GM12864 (cell line): ENCODE data around the gene RAPGEF2.
A peak's percentile ranks its signal among the peaks of the same experiment; 100 is the strongest.
"Not testable (repeated sequence)": the region's sequence is repeated elsewhere in the genome, so short reads cannot be mapped to it uniquely, and the experiment has no call there.

Experiments
- DNase-seq: peaks from one replicate; pipeline ENCODE4 v3.0.0-alpha.2; 2011; ENCODE audit warnings: low read depth
- H3K4me3 ChIP-seq: 2 replicates; pipeline ENCODE4 v1.5.1; 2011; ENCODE audit warnings: mild to moderate bottlenecking, low read depth, low read length, control low read depth
- TF ChIP-seq, protein P1 (sequence below): IDR thresholded peaks from 2 replicates; pipeline ENCODE4 v1.5.1; 2011; ENCODE audit warnings: low read depth, mild to moderate bottlenecking, moderate library complexity, low read length, control low read depth, inconsistent platforms; ENCODE audit errors: missing control alignments

Gene RAPGEF2

DNA sequence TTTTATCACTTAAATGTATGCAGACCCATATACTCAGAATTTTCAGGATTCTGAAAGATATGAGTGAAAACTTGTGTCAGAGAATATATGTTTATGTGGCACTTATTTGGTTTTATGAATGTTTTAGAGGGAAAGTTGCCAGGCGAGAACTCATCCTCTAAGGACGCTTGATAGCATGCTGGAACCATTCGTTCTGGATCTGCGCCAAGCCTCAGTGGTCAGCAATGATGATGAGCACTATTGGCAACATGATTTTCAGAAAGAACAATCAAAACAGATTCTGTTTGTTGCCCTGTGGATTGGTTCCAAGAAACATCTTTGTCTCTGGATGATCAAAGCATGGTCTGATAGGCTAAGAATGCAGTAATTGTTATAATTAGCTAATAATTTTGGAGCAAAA, 32.1 kb upstream of the RAPGEF2 start:
- DNase-seq = no peak
- H3K4me3 ChIP-seq = no peak overlapping the region
- TF ChIP-seq, protein P1, sequence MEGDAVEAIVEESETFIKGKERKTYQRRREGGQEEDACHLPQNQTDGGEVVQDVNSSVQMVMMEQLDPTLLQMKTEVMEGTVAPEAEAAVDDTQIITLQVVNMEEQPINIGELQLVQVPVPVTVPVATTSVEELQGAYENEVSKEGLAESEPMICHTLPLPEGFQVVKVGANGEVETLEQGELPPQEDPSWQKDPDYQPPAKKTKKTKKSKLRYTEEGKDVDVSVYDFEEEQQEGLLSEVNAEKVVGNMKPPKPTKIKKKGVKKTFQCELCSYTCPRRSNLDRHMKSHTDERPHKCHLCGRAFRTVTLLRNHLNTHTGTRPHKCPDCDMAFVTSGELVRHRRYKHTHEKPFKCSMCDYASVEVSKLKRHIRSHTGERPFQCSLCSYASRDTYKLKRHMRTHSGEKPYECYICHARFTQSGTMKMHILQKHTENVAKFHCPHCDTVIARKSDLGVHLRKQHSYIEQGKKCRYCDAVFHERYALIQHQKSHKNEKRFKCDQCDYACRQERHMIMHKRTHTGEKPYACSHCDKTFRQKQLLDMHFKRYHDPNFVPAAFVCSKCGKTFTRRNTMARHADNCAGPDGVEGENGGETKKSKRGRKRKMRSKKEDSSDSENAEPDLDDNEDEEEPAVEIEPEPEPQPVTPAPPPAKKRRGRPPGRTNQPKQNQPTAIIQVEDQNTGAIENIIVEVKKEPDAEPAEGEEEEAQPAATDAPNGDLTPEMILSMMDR = no peak

DNA sequence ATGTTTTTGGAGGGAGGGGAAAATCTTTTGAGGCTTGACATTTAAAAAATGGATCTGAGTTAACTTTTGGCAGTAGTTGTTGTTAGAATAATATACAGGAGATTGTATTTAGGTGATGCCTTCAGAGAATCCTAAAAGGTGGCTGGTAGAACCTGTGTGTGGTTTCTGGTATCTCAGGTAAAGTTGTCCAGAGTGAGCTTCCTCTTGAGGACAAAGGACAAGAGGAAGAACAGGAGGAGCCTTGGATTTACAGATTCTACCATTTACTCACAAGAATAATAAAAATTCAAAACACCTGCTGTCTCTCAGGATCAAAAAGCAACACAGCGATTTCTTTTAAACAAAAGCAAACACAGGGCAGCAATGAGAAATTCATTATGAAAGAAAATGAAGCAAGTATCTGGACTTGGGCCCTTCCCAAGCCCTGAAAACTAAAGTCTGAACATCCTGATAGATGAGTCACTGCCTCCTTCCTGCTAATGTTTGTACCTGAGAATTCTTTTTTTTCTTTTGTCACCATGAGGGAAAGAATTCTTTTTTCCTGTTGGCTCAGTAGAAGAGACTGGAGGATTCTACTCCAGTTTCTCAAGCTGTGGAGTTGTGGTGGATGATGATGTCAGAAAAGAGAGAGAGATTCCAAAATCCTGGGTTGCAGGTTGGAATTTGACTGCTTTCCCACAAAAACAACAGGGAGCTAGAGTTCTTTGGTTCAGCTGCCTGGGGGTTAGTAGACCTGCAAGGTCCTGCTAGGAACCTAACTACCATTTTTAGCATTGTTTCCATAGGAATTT, 31.5 kb upstream of the RAPGEF2 start:
- TF ChIP-seq, protein P1 = no peak
- no peak for DNase-seq
- no peak overlapping the region for H3K4me3 ChIP-seq

DNA sequence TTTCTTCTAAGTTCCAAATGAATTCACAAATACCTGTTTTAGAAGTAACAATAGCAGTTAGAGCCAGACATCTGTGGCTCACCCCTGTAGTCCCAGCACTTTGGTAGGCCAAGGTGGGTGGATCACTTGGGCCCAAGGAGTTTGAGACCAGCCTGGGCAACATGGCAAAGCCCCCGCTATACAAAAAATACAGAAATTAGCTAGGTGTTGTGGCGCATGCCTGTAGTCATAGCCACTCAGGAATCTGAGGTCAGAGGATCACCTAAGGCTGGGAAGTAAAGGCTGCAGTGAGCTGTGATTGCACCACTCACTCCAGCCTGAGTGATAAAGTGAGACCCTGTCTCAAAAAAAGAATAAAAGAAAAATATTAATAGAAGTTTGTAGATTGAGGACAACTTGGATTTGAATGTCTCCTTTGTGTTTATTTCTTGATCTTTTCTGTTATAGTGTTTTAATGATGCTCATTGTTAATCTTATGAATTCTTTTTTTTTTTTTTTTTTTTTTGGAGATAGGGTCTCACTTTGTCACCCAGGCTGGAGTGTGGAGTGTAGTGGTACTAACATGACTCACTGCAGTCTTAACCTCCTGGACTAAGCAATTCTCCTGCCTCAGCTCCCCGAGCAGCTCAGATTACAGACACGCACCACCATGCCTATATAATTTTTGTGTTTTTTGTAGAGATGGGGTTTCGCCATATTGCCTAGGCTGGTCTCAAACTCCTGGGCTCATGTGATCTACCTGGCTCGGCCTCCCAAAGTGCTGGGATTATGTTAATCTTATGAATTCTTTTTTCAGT, 30.7 kb upstream of the RAPGEF2 start:
- H3K4me3 ChIP-seq = no peak overlapping the region
- no peak for DNase-seq
- TF ChIP-seq, protein P1 = no peak

DNA sequence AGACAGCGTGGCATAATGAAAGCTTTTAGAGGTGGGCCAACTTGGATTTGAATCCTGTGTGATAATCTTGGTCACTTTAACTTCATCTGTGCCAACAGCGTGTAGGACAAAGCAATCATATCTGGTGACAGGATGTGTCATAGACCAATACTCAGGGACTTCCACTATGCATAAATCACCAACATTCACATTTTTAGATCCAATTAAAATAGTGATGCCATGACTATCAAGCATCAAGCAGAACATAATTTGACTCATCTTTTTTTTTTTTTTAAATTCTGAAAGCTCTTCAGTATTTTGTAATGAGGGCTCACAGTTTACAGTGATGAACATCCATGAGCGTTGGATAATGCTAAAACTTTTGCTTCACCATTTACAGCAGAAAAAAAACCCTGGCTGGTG, 27.3 kb upstream of the RAPGEF2 start:
- TF ChIP-seq, protein P1 = no peak
- H3K4me3 ChIP-seq = no peak overlapping the region
- no peak for DNase-seq

DNA sequence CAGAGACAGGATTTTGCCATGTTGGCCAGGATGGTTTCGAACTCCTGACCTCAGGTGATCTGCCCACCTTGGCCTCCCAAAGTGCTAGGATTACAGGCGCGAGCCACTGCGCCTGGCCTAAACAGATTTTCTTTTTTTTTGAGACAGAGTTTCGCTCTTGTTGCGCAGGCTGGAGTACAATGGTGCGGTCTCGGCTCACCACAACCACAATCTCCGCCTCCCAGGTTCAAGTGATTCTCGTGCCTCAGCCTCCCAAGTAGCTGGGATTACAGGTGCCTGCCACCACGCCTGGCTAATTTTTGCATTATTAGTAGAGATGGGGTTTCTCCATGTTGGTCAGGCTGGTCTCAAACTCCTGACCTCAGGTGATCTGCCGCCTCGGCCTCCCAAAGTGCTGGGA, 25.9 kb upstream of the RAPGEF2 start:
- not testable (repeated sequence) for DNase-seq, H3K4me3 ChIP-seq

DNA sequence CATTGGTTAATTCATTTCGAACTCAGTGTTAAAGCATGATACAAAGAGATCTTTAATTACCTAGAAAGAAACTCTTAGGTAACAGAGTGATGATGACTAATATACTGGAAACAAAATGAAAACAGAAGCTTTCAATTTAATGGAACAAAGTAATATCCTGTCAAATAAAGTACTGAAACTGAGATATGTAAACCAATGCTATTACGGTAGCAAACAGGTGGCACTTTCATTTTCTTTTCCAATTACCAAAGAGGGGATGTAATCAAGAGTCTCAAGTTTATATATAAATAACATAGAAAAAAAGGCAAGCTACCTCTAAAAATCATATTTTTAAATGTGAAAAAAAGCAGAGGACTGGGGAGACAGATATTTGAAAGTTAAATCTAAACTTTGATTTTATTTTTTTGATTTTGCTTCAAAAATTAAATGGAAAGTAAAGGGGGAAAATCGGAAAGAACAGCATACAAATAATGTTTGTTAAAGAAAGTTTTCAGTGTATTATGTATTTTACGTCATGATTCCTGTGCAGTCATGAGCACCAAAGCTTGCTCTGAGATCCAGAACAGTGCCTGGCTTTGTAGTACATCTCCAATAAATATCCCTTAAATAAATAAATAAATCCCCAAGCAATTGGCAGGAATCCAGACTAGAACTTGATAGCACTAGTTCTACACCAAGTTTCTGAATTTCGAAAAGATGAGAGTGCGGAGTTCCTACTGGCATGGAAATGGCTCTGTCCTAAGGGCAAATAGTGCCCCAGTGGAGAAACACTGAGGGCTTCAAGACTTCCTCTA, 25.0 kb upstream of the RAPGEF2 start:
- H3K4me3 ChIP-seq = peak overlapping the region; percentile 18; the same call in 1 of the 2 replicates
- DNase-seq = peak; percentile 74
- TF ChIP-seq, protein P1 = no peak

DNA sequence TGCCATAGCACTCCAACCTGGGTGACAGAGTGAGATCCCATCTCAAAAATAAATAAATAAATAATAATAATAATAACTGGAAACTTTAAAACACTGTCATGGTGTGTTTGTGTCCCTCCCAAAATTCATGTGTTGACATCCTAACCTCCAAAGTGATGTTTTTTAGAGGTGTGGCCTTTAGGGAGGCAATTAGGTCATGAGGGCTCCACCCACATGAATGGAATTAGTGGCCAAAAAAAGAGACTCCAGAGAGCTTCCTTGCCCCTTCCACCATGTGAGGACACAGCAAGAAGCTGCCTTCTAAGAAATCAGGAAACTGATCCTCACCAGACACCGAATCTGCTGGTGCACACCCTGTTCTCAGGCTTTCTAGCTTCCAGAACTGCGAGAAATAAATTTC, 23.8 kb upstream of the RAPGEF2 start:
- DNase-seq = no peak
- TF ChIP-seq, protein P1 = no peak
- H3K4me3 ChIP-seq = no peak overlapping the region
